ENCODE measurements around the gene KRT77.
A peak's percentile ranks its signal among the peaks of the same experiment; 100 is the strongest.

KRT77 gene

DNA sequence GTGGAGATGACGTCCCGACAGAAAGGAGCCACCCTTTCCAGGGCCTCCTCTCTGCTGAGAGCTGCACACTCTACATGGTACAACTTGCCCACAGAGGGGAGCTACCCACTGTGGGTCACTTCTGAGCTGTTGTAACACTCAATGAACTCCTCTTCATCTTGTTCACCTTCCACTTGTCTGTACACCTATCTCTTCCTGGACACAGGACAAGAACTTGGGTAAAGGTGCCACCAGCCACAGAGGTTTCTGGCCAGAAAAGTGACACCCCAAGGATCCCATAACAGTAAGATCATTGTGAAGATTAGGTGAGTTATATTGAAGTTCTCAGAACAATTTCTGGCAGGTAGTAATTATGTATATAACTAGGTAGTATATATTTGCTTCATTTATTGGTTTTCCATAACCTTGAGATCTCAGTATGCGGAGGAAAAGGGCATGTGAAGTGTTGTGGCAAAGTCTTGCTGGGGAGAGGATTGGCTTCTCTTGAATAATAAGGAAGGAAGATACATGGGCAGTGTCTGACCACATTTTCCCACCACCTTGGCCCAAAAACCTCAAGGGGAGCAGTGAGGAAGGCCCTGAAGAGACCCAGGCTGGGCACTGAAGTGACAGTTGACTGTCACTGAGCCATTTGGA, 39.6 kb upstream of the KRT77 start:
- TF ChIP-seq, protein P1, sequence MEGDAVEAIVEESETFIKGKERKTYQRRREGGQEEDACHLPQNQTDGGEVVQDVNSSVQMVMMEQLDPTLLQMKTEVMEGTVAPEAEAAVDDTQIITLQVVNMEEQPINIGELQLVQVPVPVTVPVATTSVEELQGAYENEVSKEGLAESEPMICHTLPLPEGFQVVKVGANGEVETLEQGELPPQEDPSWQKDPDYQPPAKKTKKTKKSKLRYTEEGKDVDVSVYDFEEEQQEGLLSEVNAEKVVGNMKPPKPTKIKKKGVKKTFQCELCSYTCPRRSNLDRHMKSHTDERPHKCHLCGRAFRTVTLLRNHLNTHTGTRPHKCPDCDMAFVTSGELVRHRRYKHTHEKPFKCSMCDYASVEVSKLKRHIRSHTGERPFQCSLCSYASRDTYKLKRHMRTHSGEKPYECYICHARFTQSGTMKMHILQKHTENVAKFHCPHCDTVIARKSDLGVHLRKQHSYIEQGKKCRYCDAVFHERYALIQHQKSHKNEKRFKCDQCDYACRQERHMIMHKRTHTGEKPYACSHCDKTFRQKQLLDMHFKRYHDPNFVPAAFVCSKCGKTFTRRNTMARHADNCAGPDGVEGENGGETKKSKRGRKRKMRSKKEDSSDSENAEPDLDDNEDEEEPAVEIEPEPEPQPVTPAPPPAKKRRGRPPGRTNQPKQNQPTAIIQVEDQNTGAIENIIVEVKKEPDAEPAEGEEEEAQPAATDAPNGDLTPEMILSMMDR (IDR thresholded peaks at IDR 0.05; ENCODE audit: extremely low read depth, missing control alignments), result no peak

DNA sequence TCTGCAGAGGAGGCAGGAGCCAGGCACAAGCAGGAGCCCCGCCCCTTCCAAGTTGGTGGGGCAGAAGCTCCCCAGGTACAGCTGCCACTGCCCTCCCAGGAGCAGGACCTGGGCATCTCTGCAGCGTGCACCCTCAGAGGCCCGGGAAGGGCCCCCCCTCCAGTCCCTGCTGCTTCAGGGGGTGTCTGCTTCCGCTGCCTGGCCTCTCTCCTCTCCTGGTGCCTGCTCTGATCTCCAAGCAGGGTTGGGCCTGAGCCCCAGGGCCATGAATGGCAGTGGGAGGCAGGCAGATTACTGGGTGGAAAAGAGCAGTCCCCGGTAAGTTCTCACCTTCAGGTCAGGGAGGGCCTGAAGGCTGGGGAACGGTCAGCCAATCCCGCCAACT, 38.9 kb upstream of the KRT77 start:
- TF ChIP-seq, protein P1 (IDR thresholded peaks at IDR 0.05; ENCODE audit: extremely low read depth, missing control alignments), result no peak
- no peak for DNase-seq (ENCODE audit: low spot score)

More for the DNA sequence above, 39.6 kb upstream of the KRT77 start:
- DNase-seq (ENCODE audit: low spot score), result no peak

DNA sequence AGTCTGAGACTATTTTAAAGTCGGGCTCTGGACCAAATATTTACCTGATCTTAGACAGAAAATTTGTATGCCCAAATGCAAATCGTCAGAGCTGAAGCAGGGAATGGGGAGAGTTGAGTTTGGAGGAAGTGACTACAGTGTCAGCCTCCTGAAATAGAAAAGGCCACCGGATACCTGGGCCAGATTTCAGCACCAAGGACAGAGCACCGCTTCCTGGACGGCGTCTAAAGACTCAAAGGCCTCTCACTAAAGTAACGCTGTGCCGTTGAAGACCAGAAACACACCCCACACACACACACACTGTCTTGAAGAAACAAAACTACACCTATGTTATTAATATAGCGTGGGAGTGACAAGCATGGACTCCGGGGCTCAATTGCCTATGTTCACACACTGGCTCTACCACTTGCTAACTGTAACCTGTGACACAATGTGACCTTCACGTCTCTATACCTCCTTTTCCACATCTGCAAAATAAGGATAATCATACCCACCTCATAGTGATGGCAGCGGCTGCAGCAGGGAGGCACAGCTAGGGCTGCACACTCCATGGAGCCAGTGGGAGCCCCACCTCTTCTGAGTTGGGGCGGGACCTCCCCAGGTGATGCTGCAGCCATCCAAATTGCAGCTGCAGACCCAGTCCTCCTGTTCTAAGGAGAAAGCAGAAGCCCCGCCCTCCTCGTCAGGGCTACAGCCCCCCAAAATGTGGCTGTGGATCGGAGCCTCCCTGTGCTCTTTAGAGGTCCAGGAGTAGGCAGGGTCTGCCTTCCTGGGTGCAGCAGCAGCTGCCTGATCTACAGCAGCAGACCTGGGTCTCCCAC, 38.3 kb upstream of the KRT77 start:
- peak; percentile 61 for DNase-seq (ENCODE audit: low spot score)
- TF ChIP-seq, protein P1 (IDR thresholded peaks at IDR 0.05; ENCODE audit: extremely low read depth, missing control alignments), result no peak

- DNase-seq (ENCODE audit: low spot score), result no peak
These were observed 37.3 kb upstream of the KRT77 start for GRCh38 chr12:52740584-52740983.

GRCh38 chr12:52739963-52740362, 36.6 kb upstream of the KRT77 start:
- TF ChIP-seq, protein P1 (IDR thresholded peaks at IDR 0.05; ENCODE audit: extremely low read depth, missing control alignments), result no peak
- DNase-seq (ENCODE audit: low spot score), result no peak

More at GRCh38 chr12:52740584-52740983, 37.3 kb upstream of the KRT77 start:
- TF ChIP-seq, protein P1 (IDR thresholded peaks at IDR 0.05; ENCODE audit: extremely low read depth, missing control alignments), result no peak

DNA sequence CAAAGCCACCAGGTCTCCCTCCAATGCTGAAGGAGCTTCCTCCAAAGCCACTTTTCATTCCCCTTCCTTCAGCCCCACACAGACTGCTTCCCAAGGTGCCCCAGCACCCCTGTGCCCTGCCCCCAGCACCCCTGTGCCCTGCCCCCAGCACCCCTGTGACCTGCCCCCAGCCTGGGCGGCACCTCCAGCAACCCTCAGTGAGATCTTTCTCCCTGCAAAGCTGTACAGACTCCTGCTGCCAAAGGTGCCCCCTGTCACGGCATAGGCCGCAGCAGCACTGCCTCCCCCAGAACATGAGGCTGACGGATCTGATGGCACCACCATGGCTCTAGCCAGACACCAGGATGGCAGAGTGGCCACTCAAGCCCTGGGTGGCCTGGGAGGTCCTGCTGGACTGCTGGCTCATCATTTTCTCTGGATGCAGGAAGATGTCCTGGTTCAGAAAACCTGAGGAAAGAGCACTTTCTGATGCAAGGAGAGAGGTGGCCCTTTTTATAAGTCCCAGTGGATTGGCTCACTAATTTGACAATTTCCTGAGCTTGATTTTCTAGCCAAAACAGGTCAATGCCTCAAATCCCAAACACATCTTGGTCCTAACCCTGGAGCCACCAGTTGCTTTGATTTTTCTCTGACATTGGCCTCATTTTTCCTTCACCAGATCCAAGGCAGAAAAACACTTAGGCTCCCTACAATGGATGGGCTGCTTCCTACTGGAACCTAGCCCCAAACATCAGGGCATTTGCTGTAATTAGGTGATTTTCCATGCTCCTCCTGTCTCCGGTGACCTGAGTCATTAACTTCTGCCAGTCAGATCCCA, 32.7 kb upstream of the KRT77 start:
- no peak for DNase-seq (ENCODE audit: low spot score)
- TF ChIP-seq, protein P1 (IDR thresholded peaks at IDR 0.05; ENCODE audit: extremely low read depth, missing control alignments), result no peak

Measured in GM20000 (cell line).